ENCODE results near the gene VAPA. TPM values are rescaled to one million over a fixed set of nuclear protein-coding genes. Genes with fewer than 3 reads are reported as not detected.
A peak's percentile ranks its signal among the peaks of the same experiment; 100 is the strongest.

The VAPA gene
- total and polyA plus RNA-seq, 8 donors = 182 to 220 (median 205) TPM

DNA sequence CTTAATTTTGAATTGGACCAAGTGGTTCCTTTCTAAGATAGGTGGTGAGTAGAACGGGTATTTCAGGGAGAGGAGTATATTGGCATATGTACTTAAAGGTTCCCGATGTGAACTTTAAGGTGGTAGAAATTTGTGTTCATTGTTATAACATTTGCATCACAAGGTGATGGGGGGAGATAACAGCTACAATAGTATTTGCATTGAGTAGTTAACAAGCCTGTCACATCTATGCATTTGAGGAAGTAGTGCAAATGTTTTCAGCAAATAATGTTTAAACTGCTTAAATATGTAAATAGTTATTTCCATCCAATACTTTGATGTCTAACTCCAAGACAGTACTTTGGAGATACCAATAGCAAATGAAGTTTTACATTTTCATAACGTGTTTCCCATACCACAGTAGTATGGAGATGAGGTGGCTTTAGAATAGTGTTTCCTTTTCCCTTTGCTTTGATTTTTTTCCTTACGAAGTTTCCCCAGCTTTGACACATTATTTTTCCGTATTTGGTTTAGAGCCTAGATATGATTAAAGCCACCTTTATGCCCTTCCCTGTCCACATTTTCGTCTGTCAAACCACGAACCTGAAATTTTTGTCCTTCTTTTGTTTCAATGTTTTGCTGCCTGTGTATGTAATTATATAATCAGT is 46.6 kb downstream of the VAPA start:
- ATAC-seq (no peak), DNase-seq (no peak)
- H3K36me3 ChIP-seq = peaks cover 0 to 7% of the 10 kb centered on the region in 2 donors
- H3K27me3 ChIP-seq = no peaks in the 10 kb centered on the region
- TF ChIP-seq, protein P1, sequence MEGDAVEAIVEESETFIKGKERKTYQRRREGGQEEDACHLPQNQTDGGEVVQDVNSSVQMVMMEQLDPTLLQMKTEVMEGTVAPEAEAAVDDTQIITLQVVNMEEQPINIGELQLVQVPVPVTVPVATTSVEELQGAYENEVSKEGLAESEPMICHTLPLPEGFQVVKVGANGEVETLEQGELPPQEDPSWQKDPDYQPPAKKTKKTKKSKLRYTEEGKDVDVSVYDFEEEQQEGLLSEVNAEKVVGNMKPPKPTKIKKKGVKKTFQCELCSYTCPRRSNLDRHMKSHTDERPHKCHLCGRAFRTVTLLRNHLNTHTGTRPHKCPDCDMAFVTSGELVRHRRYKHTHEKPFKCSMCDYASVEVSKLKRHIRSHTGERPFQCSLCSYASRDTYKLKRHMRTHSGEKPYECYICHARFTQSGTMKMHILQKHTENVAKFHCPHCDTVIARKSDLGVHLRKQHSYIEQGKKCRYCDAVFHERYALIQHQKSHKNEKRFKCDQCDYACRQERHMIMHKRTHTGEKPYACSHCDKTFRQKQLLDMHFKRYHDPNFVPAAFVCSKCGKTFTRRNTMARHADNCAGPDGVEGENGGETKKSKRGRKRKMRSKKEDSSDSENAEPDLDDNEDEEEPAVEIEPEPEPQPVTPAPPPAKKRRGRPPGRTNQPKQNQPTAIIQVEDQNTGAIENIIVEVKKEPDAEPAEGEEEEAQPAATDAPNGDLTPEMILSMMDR (IDR thresholded peaks at IDR 0.05) = no peak
- no peaks in the 10 kb centered on the region for H3K9me3 ChIP-seq
- H3K27ac ChIP-seq = no peak overlapping the region
- no peaks in the 10 kb centered on the region for H3K4me1 ChIP-seq
- intact Hi-C loops (cut with DNase I) = no loop called here
- no peak overlapping the region for H3K4me3 ChIP-seq

- Histone ChIP-seq H3K4me1 (peaks cover 3 to 4% of the 10 kb centered on the region in 2 donors), H3K27ac (no peak overlapping the region), H3K36me3 (peaks cover 0 to 6% of the 10 kb centered on the region in 2 donors), H3K27me3 (no peaks in the 10 kb centered on the region), H3K9me3 (no peaks in the 10 kb centered on the region), H3K4me3 (no peak overlapping the region)
- intact Hi-C loops (cut with DNase I) = no loop called here
- ATAC-seq (no peak), DNase-seq (peak in 1 of 4 donors; percentile 39)
- TF ChIP-seq, protein P1 (IDR thresholded peaks at IDR 0.05) = no peak
Observed at GRCh38 chr18:9961041-9961440, 47.2 kb downstream of the VAPA start.

- peak; percentile 61 for ATAC-seq
- no peak overlapping the region for H3K27ac ChIP-seq
- TF ChIP-seq, protein P1 (IDR thresholded peaks at IDR 0.05) = no peak
Observed at GRCh38 chr18:9965711-9966624, 52.2 kb downstream of the VAPA start.

DNA sequence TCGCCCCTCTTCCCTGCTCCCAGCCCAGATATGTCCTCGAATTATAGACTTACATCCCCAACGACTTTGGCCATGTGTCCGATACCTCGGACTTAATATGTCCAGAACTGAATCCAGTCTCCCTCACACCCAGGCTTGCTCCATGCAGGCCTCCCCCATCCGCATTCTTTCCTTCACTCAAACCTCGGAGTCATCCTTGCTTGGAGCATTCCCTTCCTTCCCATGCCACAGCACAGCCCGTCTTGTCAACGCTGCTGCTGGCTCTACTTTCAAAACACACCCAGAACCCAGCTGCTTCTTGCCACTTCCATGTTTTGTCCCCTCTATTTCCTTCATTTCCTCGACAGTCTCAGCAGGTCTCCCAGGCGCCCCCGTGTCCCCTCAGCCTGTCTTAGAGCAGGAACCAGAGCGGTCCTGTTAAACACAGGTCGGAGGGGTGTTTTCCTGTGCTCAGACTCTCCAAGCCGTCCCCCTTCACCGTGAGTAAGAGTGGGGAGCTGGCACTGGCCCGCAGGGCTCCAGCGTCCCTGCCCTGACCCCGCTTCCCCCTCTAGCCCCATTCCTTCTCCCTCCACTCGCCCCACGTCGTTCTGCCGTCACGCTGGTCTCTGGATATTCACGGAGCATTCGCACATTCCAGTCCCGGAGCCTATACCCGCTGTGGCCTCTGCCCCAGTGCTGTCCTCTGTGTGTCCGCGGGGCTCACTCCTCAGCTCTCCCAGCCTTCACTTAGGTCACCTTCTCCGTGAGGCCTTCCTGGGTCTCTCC is 54.4 kb downstream of the VAPA start:
- ATAC-seq = no peak
- no peak overlapping the region for H3K27ac ChIP-seq
- no peaks in the 10 kb centered on the region for H3K36me3 ChIP-seq
- no peak for DNase-seq
- H3K27me3 ChIP-seq = peaks cover 0 to 22% of the 10 kb centered on the region in 2 donors
- TF ChIP-seq, protein P1 (IDR thresholded peaks at IDR 0.05) = no peak
- H3K4me1 ChIP-seq = peaks cover 6 to 36% of the 10 kb centered on the region in 2 donors
- intact Hi-C loops (cut with DNase I) = no loop called here
- H3K4me3 ChIP-seq = peak overlapping the region in 1 of 2 donors; percentile 13
- H3K9me3 ChIP-seq = no peaks in the 10 kb centered on the region

More at GRCh38 chr18:9965711-9966624, 52.2 kb downstream of the VAPA start:
- Histone ChIP-seq H3K4me3 (no peak overlapping the region), H3K4me1 (peaks cover 6 to 29% of the 10 kb centered on the region in 2 donors), H3K9me3 (no peaks in the 10 kb centered on the region), H3K27me3 (peaks cover 0 to 22% of the 10 kb centered on the region in 2 donors), H3K36me3 (no peaks in the 10 kb centered on the region)
- DNase-seq = no peak
- intact Hi-C loops (cut with DNase I) = no loop called here
